Trophoblast cell (in vitro differentiated cells and primary cell): Measurements from ENCODE around the gene HSD17B8.

Source experiments
- DNase-seq, 2 donors: peaks; one replicate each; pipeline ENCODE4 v3.0.0-alpha.2; 2016
- H2AFZ ChIP-seq: 2 replicates; pipeline ENCODE4 v1.6.1; 2013; ENCODE audit warnings: low read length, moderate library complexity, mild to moderate bottlenecking; ENCODE audit not compliant: insufficient read depth, poor library complexity
- H2AK5ac ChIP-seq: 2 replicates; pipeline ENCODE4 v1.6.1; 2013; ENCODE audit warnings: mild to moderate bottlenecking, low read length
- H2BK120ac ChIP-seq: 2 replicates; pipeline ENCODE4 v1.6.1; 2013; ENCODE audit warnings: low read length, mild to moderate bottlenecking, moderate library complexity; ENCODE audit not compliant: insufficient read depth, poor library complexity
- H2BK12ac ChIP-seq: 2 replicates; pipeline ENCODE4 v1.6.1; 2013; ENCODE audit warnings: mild to moderate bottlenecking, low read length, moderate library complexity
- H2BK5ac ChIP-seq: 2 replicates; pipeline ENCODE4 v1.6.1; 2013; ENCODE audit warnings: low read length, low read depth, moderate library complexity, mild to moderate bottlenecking; ENCODE audit not compliant: poor library complexity
- H3K14ac ChIP-seq: 2 replicates; pipeline ENCODE4 v1.6.1; 2013; ENCODE audit warnings: mild to moderate bottlenecking, low read length
- H3K18ac ChIP-seq: 2 replicates; pipeline ENCODE4 v1.6.1; 2013; ENCODE audit warnings: mild to moderate bottlenecking, low read length
- H3K23ac ChIP-seq: 2 replicates; pipeline ENCODE4 v1.6.1; 2013; ENCODE audit warnings: low read length
- H3K27ac ChIP-seq: 2 replicates; pipeline ENCODE4 v1.5.1; 2013; ENCODE audit warnings: low read depth, mild to moderate bottlenecking, inconsistent platforms, low read length, moderate library complexity
- H3K27me3 ChIP-seq: 2 replicates; pipeline ENCODE4 v1.6.1; 2013; ENCODE audit warnings: inconsistent platforms, mild to moderate bottlenecking, low read length, moderate library complexity; ENCODE audit not compliant: insufficient read depth
- H3K36me3 ChIP-seq, 2 experiments: 1 replicate in 1 of 2; 2 replicates in 1 of 2; pipeline ENCODE4 v1.6.1; 2013; ENCODE audit warnings: low read length in 2 of 2, mild to moderate bottlenecking in 2 of 2, moderate library complexity in 1 of 2; ENCODE audit not compliant: insufficient read depth in 2 of 2, control insufficient read depth in 1 of 2
- H3K4ac ChIP-seq: 2 replicates; pipeline ENCODE4 v1.6.1; 2013; ENCODE audit warnings: low read depth, mild to moderate bottlenecking, low read length, moderate library complexity
- H3K4me1 ChIP-seq, 2 experiments: 1 replicate in 1 of 2; 2 replicates in 1 of 2; pipeline ENCODE4 v1.6.1; 2013; ENCODE audit warnings: low read length in 2 of 2, mild to moderate bottlenecking in 2 of 2, moderate library complexity in 1 of 2; ENCODE audit not compliant: insufficient read depth in 2 of 2, control insufficient read depth in 1 of 2
- H3K4me2 ChIP-seq: 2 replicates; pipeline ENCODE4 v1.6.1; 2013; ENCODE audit warnings: inconsistent platforms, mild to moderate bottlenecking, low read length, moderate library complexity
- H3K4me3 ChIP-seq: 2 replicates; pipeline ENCODE4 v1.5.1; 2013; ENCODE audit warnings: mild to moderate bottlenecking, low read depth, low read length, inconsistent platforms
- H3K79me1 ChIP-seq: one replicate; pipeline ENCODE4 v1.6.1; 2013; ENCODE audit warnings: low read length
- H3K79me2 ChIP-seq: 2 replicates; pipeline ENCODE4 v1.6.1; 2013; ENCODE audit warnings: low read length, mild to moderate bottlenecking; ENCODE audit not compliant: control insufficient read depth, insufficient read depth, poor library complexity
- H3K9ac ChIP-seq: 2 replicates; pipeline ENCODE4 v1.6.1; 2013; ENCODE audit warnings: mild to moderate bottlenecking, low read length
- H3K9me3 ChIP-seq: 2 replicates; pipeline ENCODE4 v1.6.1; 2013; ENCODE audit warnings: low read depth, mild to moderate bottlenecking, control low read depth, inconsistent platforms, low read length; ENCODE audit not compliant: insufficient read depth
- H4K12ac ChIP-seq: 2 replicates; pipeline ENCODE4 v1.6.1; 2013; ENCODE audit warnings: low read depth, mild to moderate bottlenecking, low read length, moderate library complexity
- H4K8ac ChIP-seq: 2 replicates; pipeline ENCODE4 v1.6.1; 2013; ENCODE audit warnings: low read depth, mild to moderate bottlenecking, low read length, moderate library complexity
- H4K91ac ChIP-seq: one replicate; pipeline ENCODE4 v1.6.1; 2013; ENCODE audit warnings: low read depth, mild to moderate bottlenecking, low read length, moderate library complexity
- WGBS: extraction: QIAGEN DNeasy Blood & Tissue Kit; methylation state at CpG from one replicate; pipeline ENCODE4 v1.1.7; 2013; ENCODE audit warnings: missing lambda C conversion rate; ENCODE audit not compliant: insufficient read length, insufficient coverage; ENCODE audit errors: extremely low coverage; 5-methylcytosine and 5-hydroxymethylcytosine counted together

Gene HSD17B8

GRCh38 chr6:33167374-33168283 lies 36.8 kb upstream of the HSD17B8 start:
- no peaks in the 10 kb centered on the region for H3K4me1 ChIP-seq
- H3K9ac ChIP-seq = no peak overlapping the region
- no peak overlapping the region for H3K4ac ChIP-seq
- H3K4me3 ChIP-seq = no peak overlapping the region
- DNase-seq = no peak
- H3K18ac ChIP-seq = no peak overlapping the region
- H3K36me3 ChIP-seq = no peaks in the 10 kb centered on the region
- H2BK120ac ChIP-seq = no peak overlapping the region
- no peak overlapping the region for H3K23ac ChIP-seq
- H3K14ac ChIP-seq = no peak overlapping the region
- H3K27me3 ChIP-seq = no peaks in the 10 kb centered on the region
- no peak overlapping the region for H2BK5ac ChIP-seq
- H4K91ac ChIP-seq = no peak overlapping the region
- H3K27ac ChIP-seq = no peak overlapping the region
- H3K79me2 ChIP-seq = no peaks in the 10 kb centered on the region
- H2BK12ac ChIP-seq = no peak overlapping the region
- WGBS = no CpG with 5 or more reads among the region's 19 CpGs
- no peak overlapping the region for H4K12ac ChIP-seq
- no peak overlapping the region for H2AFZ ChIP-seq
- H3K79me1 ChIP-seq = no peaks in the 10 kb centered on the region
- H3K9me3 ChIP-seq = no peaks in the 10 kb centered on the region
- no peak overlapping the region for H4K8ac ChIP-seq
- no peak overlapping the region for H3K4me2 ChIP-seq
- no peak overlapping the region for H2AK5ac ChIP-seq

- H3K27ac ChIP-seq = no peak overlapping the region
- H3K4ac ChIP-seq = no peak overlapping the region
- no peaks in the 10 kb centered on the region for H3K27me3 ChIP-seq
- DNase-seq = no peak
- no peak overlapping the region for H3K9ac ChIP-seq
- no peak overlapping the region for H2BK12ac ChIP-seq
- H3K79me2 ChIP-seq = no peaks in the 10 kb centered on the region
- H4K12ac ChIP-seq = no peak overlapping the region
- no peak overlapping the region for H3K18ac ChIP-seq
- no peak overlapping the region for H2BK5ac ChIP-seq
- H3K4me2 ChIP-seq = no peak overlapping the region
- no peak overlapping the region for H4K91ac ChIP-seq
- no peak overlapping the region for H4K8ac ChIP-seq
- no peak overlapping the region for H2AFZ ChIP-seq
- H2AK5ac ChIP-seq = no peak overlapping the region
- no peaks in the 10 kb centered on the region for H3K4me1 ChIP-seq
- no peak overlapping the region for H3K23ac ChIP-seq
- H3K14ac ChIP-seq = no peak overlapping the region
- no CpG with 5 or more reads among the region's 6 CpGs for WGBS
- H2BK120ac ChIP-seq = no peak overlapping the region
- H3K4me3 ChIP-seq = no peak overlapping the region
- H3K36me3 ChIP-seq = no peaks in the 10 kb centered on the region
- no peaks in the 10 kb centered on the region for H3K9me3 ChIP-seq
- H3K79me1 ChIP-seq = no peaks in the 10 kb centered on the region
These were observed 36.2 kb upstream of the HSD17B8 start for GRCh38 chr6:33168284-33168601.

GRCh38 chr6:33168639-33169038 lies 35.8 kb upstream of the HSD17B8 start:
- Histone ChIP-seq H3K23ac (no peak overlapping the region), H2AFZ (no peak overlapping the region), H3K4me1 (no peaks in the 10 kb centered on the region), H2AK5ac (no peak overlapping the region), H3K36me3 (no peaks in the 10 kb centered on the region), H4K8ac (no peak overlapping the region), H3K79me1 (no peaks in the 10 kb centered on the region), H2BK12ac (no peak overlapping the region), H2BK5ac (no peak overlapping the region), H3K18ac (no peak overlapping the region), H4K91ac (no peak overlapping the region), H3K27me3 (no peaks in the 10 kb centered on the region), H3K4ac (no peak overlapping the region), H4K12ac (no peak overlapping the region), H3K4me2 (no peak overlapping the region), H3K9me3 (no peaks in the 10 kb centered on the region), H3K79me2 (no peaks in the 10 kb centered on the region), H3K4me3 (no peak overlapping the region), H3K27ac (no peak overlapping the region), H2BK120ac (no peak overlapping the region), H3K14ac (no peak overlapping the region), H3K9ac (no peak overlapping the region)
- WGBS = no CpG with 5 or more reads among the region's 5 CpGs
- no peak for DNase-seq

- Histone ChIP-seq H2AFZ (no peak overlapping the region), H3K9me3 (no peaks in the 10 kb centered on the region), H2BK5ac (no peak overlapping the region), H2AK5ac (no peak overlapping the region), H3K23ac (no peak overlapping the region), H3K18ac (no peak overlapping the region), H3K9ac (no peak overlapping the region), H3K27ac (no peak overlapping the region), H4K12ac (no peak overlapping the region), H3K4ac (no peak overlapping the region), H3K4me1 (no peaks in the 10 kb centered on the region), H3K4me3 (no peak overlapping the region), H2BK120ac (no peak overlapping the region), H3K79me1 (no peaks in the 10 kb centered on the region), H2BK12ac (no peak overlapping the region), H3K14ac (no peak overlapping the region), H3K79me2 (no peaks in the 10 kb centered on the region), H3K36me3 (no peaks in the 10 kb centered on the region), H4K91ac (no peak overlapping the region), H3K4me2 (no peak overlapping the region), H3K27me3 (no peaks in the 10 kb centered on the region), H4K8ac (no peak overlapping the region)
- no peak for DNase-seq
- WGBS = no CpG with 5 or more reads among the region's 10 CpGs
These were observed 34.9 kb upstream of the HSD17B8 start for GRCh38 chr6:33169291-33170175.
